Pericardium fibroblast (primary cell): Measurements from ENCODE around the gene CENPVL2. TPM values are rescaled to one million over a fixed set of nuclear protein-coding genes. Genes with fewer than 3 reads are reported as not detected.

Source experiments
- total RNA-seq: library from RNA; depleted of rRNA; stranded (reverse); fragments of >200 nt; gene quantifications from 2 replicates; pipeline ENCODE4 v1.2.3, GENCODE V29; 2015

Gene CENPVL2
- total RNA-seq = not detected in 2 replicates

DNA sequence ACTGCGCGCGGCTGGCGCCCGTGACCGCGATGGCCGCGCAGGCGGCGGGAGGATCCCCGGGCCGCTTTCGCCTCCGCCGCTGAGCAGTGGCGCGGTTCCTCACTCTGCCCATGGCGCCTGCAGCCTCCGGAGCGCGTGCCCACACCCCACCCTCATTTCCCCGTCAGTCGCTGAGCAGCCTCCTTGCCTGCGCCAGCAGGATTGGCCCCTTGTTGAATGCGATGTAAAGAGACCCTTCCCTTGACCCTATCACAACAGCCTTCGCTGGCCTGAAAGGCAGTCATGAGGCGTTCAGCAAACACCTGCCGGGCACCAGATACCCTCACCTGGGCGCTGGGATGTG is at the start of gene CENPVL2:
Gene CENPVL2, minus strand, starts transcription at position 112 of the 343 bp plus-strand sequence. Its CDS starts 0 bp downstream, at position 112.

DNA sequence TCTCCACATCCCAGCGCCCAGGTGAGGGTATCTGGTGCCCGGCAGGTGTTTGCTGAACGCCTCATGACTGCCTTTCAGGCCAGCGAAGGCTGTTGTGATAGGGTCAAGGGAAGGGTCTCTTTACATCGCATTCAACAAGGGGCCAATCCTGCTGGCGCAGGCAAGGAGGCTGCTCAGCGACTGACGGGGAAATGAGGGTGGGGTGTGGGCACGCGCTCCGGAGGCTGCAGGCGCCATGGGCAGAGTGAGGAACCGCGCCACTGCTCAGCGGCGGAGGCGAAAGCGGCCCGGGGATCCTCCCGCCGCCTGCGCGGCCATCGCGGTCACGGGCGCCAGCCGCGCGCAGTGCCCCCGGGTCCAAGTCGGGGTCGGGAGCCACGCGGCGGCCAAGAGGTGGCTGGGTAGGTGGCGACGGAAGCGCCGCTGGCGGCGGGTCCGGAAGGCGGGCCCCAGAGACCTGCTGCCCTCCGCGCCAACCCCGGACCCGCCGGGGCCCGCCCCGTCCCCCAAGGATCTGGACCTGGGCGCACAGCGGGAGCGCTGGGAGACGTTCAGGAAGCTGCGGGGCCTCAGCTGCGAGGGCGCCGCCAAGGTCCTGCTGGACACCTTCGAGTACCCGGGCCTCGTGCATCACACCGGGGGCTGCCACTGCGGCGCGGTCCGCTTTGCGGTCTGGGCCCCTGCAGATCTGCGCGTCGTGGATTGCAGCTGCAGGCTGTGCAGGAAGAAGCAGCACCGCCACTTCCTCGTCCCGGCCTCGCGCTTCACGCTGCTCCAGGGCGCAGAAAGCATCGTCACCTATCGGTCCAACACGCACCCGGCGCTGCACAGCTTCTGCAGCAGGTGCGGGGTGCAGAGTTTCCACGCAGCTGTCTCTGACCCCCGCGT is 27.9 kb upstream of the CENPVL2 start, which contains the start of gene CENPVL1:
Gene CENPVL1, plus strand, starts transcription at position 236 of the 888 bp plus-strand sequence. Its CDS starts 0 bp downstream, at position 236.

Other genes with a start within 250 kb of the CENPVL2 start
- gene NUDT11, start 186.2 kb downstream of the CENPVL2 start, total RNA-seq = 7.4 and 13.5 TPM in 2 replicates
- not detected in 2 replicates for gene CENPVL3, start 63.9 kb downstream of the CENPVL2 start, total RNA-seq
- not detected in 2 replicates for gene CENPVL1, start 27.7 kb upstream of the CENPVL2 start, total RNA-seq
- 4.5 and 5.1 TPM in 2 replicates for gene GSPT2, start 60.6 kb upstream of the CENPVL2 start, total RNA-seq
- 222 and 332 TPM in 2 replicates for gene MAGED1, start 210.8 kb upstream of the CENPVL2 start, total RNA-seq